Measurements from ENCODE around the gene VPS33B. TPM values are rescaled to one million over a fixed set of nuclear protein-coding genes. Genes with fewer than 3 reads are reported as not detected.

VPS33B gene
- total and polyA plus RNA-seq, 2 experiments from 2014 or later, result 8.8 to 15.2 TPM

DNA sequence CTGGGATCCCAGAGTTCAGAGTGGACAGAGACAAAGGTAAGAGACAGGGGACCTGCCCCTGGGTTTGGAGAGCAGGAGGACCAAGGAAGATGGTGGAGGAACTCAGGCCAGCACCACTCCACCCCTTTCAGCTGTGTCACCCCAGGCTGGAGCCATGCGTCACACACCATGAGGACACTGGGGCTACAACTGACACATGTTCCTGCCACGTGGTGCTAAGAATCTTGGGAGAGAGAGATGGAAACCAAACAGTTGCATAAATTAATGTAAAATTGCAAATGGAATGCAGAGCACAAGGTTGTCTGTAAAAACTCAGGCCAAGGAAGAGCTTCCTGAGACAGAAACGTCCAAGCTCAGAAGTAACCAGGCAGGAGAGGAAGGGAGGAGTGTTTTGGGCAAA lies 22.7 kb upstream of the VPS33B start (continued):
- TF ChIP-seq, protein P1, sequence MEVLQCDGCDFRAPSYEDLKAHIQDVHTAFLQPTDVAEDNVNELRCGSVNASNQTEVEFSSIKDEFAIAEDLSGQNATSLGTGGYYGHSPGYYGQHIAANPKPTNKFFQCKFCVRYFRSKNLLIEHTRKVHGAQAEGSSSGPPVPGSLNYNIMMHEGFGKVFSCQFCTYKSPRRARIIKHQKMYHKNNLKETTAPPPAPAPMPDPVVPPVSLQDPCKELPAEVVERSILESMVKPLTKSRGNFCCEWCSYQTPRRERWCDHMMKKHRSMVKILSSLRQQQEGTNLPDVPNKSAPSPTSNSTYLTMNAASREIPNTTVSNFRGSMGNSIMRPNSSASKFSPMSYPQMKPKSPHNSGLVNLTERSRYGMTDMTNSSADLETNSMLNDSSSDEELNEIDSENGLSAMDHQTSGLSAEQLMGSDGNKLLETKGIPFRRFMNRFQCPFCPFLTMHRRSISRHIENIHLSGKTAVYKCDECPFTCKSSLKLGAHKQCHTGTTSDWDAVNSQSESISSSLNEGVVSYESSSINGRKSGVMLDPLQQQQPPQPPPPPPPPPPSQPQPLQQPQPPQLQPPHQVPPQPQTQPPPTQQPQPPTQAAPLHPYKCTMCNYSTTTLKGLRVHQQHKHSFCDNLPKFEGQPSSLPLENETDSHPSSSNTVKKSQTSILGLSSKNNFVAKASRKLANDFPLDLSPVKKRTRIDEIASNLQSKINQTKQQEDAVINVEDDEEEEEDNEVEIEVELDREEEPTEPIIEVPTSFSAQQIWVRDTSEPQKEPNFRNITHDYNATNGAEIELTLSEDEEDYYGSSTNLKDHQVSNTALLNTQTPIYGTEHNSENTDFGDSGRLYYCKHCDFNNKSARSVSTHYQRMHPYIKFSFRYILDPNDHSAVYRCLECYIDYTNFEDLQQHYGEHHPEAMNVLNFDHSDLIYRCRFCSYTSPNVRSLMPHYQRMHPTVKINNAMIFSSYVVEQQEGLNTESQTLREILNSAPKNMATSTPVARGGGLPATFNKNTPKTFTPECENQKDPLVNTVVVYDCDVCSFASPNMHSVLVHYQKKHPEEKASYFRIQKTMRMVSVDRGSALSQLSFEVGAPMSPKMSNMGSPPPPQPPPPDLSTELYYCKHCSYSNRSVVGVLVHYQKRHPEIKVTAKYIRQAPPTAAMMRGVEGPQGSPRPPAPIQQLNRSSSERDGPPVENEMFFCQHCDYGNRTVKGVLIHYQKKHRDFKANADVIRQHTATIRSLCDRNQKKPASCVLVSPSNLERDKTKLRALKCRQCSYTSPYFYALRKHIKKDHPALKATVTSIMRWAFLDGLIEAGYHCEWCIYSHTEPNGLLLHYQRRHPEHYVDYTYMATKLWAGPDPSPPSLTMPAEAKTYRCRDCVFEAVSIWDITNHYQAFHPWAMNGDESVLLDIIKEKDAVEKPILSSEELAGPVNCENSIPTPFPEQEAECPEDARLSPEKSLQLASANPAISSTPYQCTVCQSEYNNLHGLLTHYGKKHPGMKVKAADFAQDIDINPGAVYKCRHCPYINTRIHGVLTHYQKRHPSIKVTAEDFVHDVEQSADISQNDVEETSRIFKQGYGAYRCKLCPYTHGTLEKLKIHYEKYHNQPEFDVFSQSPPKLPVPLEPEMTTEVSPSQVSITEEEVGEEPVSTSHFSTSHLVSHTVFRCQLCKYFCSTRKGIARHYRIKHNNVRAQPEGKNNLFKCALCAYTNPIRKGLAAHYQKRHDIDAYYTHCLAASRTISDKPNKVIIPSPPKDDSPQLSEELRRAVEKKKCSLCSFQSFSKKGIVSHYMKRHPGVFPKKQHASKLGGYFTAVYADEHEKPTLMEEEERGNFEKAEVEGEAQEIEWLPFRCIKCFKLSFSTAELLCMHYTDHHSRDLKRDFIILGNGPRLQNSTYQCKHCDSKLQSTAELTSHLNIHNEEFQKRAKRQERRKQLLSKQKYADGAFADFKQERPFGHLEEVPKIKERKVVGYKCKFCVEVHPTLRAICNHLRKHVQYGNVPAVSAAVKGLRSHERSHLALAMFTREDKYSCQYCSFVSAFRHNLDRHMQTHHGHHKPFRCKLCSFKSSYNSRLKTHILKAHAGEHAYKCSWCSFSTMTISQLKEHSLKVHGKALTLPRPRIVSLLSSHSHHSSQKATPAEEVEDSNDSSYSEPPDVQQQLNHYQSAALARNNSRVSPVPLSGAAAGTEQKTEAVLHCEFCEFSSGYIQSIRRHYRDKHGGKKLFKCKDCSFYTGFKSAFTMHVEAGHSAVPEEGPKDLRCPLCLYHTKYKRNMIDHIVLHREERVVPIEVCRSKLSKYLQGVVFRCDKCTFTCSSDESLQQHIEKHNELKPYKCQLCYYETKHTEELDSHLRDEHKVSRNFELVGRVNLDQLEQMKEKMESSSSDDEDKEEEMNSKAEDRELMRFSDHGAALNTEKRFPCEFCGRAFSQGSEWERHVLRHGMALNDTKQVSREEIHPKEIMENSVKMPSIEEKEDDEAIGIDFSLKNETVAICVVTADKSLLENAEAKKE (CRISPR knock-in tag; IDR thresholded peaks at IDR 0.05), result no peak
- no peak for TF ChIP-seq POLR2AphosphoS5 (IDR thresholded peaks at IDR 0.05; ENCODE audit: low read depth)

DNA sequence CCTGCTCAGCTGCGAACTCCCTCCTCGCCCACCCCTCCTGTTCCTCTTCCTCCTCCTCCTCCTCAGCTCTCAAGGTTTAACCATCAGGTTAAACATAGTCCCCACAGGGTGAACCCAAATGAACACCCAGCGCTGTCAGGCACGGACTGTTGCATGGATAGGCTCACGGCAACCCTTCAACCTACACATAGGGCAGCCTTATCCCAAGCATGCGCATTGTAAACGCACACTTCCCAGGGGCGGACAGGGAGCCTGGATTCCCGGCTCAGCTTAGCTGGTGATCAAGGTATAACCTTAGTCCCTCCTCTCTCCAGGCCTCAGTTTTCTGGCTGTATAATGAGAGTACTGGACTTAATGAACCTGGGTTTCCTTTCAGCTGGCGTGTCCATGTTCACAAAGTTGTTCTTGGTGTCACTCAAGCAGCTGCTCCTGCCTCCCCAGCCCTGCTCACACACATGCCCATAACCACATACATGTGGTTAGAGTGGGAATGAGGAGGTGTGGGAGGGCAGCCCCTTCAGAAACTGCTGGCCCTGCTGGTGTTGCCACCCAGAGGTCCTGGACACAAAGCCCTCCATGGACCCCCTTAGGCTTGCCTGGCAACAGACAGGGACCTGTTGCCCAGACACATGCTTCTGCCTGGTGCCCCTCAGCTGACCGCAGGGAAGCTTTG lies 20.9 kb upstream of the VPS33B start:
- Histone ChIP-seq H3K4me1 (ENCODE audit: insufficient read depth) (no peaks in the 10 kb centered on the region), H3K4me3 (no peak overlapping the region), H3F3A (replicated peaks; ENCODE audit: low read depth) (no peaks in the 10 kb centered on the region), H3K4me2 (no peak overlapping the region), H3K27ac (ENCODE audit: low read depth) (no peak overlapping the region), H3K9me2 (ENCODE audit: insufficient read depth) (no peaks in the 10 kb centered on the region), H4K20me1 (replicated peaks; ENCODE audit: insufficient read depth) (no peaks in the 10 kb centered on the region), H3K27me3 (ENCODE audit: insufficient read depth) (no peaks in the 10 kb centered on the region), H3K36me3 (ENCODE audit: insufficient read depth) (no peaks in the 10 kb centered on the region), H2AFZ (no peak overlapping the region), H3K79me2 (replicated peaks; ENCODE audit: insufficient read depth) (no peaks in the 10 kb centered on the region)
- Mint-ChIP-seq H3K27ac (no peak overlapping the region), H3K4me1 (no peaks in the 10 kb centered on the region; the same call in 2 of the 3 replicates), H3K27me3 (ENCODE audit: insufficient read depth, low read depth, poor library complexity) (peaks cover 11% of the 10 kb centered on the region), H3K9me3 (no peaks in the 10 kb centered on the region; the same call in 2 of the 3 replicates), H3K4me3 (no peak overlapping the region), H3K36me3 (ENCODE audit: low read depth) (no peaks in the 10 kb centered on the region)
- DNase-seq (ENCODE audit: low spot score), result no peak
- TF ChIP-seq, protein P2, sequence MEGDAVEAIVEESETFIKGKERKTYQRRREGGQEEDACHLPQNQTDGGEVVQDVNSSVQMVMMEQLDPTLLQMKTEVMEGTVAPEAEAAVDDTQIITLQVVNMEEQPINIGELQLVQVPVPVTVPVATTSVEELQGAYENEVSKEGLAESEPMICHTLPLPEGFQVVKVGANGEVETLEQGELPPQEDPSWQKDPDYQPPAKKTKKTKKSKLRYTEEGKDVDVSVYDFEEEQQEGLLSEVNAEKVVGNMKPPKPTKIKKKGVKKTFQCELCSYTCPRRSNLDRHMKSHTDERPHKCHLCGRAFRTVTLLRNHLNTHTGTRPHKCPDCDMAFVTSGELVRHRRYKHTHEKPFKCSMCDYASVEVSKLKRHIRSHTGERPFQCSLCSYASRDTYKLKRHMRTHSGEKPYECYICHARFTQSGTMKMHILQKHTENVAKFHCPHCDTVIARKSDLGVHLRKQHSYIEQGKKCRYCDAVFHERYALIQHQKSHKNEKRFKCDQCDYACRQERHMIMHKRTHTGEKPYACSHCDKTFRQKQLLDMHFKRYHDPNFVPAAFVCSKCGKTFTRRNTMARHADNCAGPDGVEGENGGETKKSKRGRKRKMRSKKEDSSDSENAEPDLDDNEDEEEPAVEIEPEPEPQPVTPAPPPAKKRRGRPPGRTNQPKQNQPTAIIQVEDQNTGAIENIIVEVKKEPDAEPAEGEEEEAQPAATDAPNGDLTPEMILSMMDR (conservative IDR thresholded peaks at IDR 0.05; ENCODE audit: low read depth in 2 of 2), result no peak
- no peak for TF ChIP-seq ZNF114 (CRISPR knock-in tag; IDR thresholded peaks at IDR 0.05)
- no peak for TF ChIP-seq STAT1 (IDR thresholded peaks at IDR 0.05; ENCODE audit: unreplicated experiment)
- no peak for TF ChIP-seq NANOG (IDR thresholded peaks at IDR 0.05; ENCODE audit: borderline replicate concordance)
- TF ChIP-seq, protein P3, sequence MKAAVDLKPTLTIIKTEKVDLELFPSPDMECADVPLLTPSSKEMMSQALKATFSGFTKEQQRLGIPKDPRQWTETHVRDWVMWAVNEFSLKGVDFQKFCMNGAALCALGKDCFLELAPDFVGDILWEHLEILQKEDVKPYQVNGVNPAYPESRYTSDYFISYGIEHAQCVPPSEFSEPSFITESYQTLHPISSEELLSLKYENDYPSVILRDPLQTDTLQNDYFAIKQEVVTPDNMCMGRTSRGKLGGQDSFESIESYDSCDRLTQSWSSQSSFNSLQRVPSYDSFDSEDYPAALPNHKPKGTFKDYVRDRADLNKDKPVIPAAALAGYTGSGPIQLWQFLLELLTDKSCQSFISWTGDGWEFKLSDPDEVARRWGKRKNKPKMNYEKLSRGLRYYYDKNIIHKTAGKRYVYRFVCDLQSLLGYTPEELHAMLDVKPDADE (IDR thresholded peaks at IDR 0.05), result no peak
- TF ChIP-seq CREB1 (CRISPR knock-in tag; IDR thresholded peaks at IDR 0.05; ENCODE audit: low read depth), result no peak
- TF ChIP-seq JUNB (IDR thresholded peaks at IDR 0.05; ENCODE audit: unreplicated experiment), result no peak
- no peak for TF ChIP-seq ZNF331 (CRISPR knock-in tag; IDR thresholded peaks at IDR 0.05; ENCODE audit: low read depth)
- no peak for ATAC-seq

All from GM23338 (cell line).